ENCODE data around the gene AHRR. TPM values are rescaled to one million over a fixed set of nuclear protein-coding genes. Genes with fewer than 3 reads are reported as not detected.

AHRR gene
- total RNA-seq, 1 donor from 2014 or later, result 54.9 TPM

DNA sequence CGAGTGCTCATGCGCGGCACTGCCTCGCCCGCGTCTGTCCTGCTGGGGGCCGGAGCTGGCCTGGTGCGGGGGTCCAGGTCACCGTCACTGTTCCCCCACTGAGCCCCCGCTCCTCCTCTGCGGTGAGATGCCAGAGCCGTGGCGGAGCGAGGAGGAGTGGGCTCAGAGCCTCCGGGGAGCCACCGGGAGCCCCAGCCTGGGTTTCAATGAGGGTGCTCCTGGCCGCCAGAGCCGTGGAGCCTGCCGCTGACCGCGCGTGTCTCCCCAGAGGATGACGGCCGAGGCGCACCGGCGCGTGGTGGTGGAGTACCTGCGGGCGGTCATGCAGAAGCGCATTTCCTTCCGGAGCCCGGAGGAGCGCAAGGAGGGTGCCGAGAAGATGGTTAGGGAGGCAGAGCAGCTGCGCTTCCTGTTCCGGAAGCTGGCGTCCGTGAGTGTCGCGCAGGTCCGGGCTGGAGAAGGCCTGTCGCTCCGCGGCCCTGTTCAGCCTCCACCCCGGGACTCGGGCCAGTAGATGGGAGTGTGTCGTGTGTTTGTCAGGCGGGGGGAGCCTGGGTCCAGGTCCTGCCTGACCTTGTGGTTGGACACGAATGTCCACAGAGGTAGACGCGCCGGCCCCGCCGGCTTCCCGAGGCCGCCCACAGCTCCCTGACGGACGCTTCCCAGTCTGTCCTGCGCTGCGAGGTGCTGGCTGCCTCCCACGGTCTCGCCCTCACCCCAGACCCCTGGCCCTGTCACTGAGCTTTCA lies 143.5 kb downstream of the AHRR start:
- H3K4me3 Mint-ChIP-seq (ENCODE audit: unreplicated experiment), result no peak overlapping the region
- H3K27me3 Mint-ChIP-seq (ENCODE audit: unreplicated experiment), result no peaks in the 10 kb centered on the region
- peaks cover 34% of the 10 kb centered on the region for H3K36me3 Mint-ChIP-seq (ENCODE audit: unreplicated experiment)
- H3K9me3 Mint-ChIP-seq (ENCODE audit: unreplicated experiment), result no peaks in the 10 kb centered on the region
- TF ChIP-seq, protein P1, sequence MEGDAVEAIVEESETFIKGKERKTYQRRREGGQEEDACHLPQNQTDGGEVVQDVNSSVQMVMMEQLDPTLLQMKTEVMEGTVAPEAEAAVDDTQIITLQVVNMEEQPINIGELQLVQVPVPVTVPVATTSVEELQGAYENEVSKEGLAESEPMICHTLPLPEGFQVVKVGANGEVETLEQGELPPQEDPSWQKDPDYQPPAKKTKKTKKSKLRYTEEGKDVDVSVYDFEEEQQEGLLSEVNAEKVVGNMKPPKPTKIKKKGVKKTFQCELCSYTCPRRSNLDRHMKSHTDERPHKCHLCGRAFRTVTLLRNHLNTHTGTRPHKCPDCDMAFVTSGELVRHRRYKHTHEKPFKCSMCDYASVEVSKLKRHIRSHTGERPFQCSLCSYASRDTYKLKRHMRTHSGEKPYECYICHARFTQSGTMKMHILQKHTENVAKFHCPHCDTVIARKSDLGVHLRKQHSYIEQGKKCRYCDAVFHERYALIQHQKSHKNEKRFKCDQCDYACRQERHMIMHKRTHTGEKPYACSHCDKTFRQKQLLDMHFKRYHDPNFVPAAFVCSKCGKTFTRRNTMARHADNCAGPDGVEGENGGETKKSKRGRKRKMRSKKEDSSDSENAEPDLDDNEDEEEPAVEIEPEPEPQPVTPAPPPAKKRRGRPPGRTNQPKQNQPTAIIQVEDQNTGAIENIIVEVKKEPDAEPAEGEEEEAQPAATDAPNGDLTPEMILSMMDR (IDR thresholded peaks at IDR 0.05), result no peak
- H3K4me1 Mint-ChIP-seq (ENCODE audit: unreplicated experiment), result no peaks in the 10 kb centered on the region
- DNase-seq (ENCODE audit: extremely low spot score, unreplicated experiment), result no peak
- no peak overlapping the region for H3K27ac Mint-ChIP-seq (ENCODE audit: unreplicated experiment)

DNA sequence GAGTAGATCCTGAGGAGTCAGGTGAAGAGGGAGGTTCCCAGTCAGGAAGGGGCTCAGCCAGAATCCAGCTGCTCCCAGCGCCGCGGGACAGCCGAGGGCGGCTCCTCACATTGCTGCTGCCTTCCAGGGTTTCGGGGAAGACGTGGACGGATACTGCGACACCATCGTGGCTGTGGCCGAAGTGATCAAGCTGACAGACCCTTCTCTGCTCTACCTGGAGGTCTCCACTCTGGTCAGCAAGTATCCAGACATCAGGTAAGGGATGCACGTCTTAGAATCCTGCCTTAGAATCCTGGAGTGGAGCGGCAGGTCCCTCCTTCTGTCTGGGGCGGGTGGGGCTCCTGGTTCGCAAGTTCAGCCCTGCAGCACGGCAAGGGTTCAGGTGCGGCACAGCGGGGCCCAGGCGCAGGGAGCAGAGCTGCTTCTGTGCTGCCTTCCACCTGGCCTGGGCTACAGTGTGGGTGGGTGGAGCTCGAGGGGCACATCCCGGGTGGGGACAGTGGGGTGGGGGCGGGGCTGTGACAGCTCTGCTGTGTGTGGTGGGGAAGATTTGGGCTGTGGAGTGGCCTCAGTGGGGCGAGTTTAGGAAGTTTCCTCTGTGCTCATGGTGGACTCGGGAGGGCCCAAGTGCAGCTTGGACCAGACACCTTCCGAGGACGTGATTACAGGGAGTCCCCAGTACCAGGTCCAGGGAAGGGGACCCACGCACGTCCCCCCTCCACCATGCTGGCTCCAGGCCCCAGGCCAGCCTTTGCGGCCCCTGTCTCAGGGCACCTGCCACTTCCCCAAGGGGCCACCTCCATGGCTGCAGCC lies 144.3 kb downstream of the AHRR start:
- no peak overlapping the region for H3K27ac Mint-ChIP-seq (ENCODE audit: unreplicated experiment)
- peaks cover 5% of the 10 kb centered on the region for H3K4me1 Mint-ChIP-seq (ENCODE audit: unreplicated experiment)
- H3K36me3 Mint-ChIP-seq (ENCODE audit: unreplicated experiment), result peaks cover 28% of the 10 kb centered on the region
- TF ChIP-seq, protein P1 (IDR thresholded peaks at IDR 0.05), result no peak
- no peaks in the 10 kb centered on the region for H3K27me3 Mint-ChIP-seq (ENCODE audit: unreplicated experiment)
- H3K9me3 Mint-ChIP-seq (ENCODE audit: unreplicated experiment), result no peaks in the 10 kb centered on the region
- no peak overlapping the region for H3K4me3 Mint-ChIP-seq (ENCODE audit: unreplicated experiment)
- DNase-seq (ENCODE audit: extremely low spot score, unreplicated experiment), result no peak

DNA sequence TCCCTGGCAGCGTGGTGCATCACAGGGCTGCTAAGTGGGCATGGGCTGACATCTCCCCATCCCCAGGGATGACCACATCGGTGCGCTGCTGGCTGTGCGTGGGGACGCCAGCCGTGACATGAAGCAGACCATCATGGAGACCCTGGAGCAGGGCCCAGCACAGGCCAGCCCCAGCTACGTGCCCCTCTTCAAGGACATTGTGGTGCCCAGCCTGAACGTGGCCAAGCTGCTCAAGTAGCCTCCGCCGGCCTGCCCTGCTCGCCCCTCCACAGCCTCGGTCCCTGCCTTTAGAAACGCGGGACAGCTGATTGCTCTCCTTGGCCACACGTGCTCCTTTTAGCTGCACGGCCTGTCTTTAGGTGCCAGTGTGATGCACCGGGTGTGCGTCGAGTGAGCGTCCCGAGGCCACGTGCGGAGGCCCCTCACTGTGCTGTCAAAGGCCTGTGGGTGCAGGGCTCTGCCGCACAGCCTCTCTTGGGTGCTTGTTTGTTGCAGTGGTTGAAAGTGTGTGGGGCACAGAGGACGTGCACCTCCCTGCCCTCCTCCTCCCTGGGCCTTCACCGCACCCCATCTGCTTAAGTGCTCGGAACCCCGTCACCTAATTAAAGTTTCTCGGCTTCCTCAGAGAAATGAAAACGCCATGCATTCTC lies 145.3 kb downstream of the AHRR start:
- Mint-ChIP-seq H3K27ac (ENCODE audit: unreplicated experiment) (no peak overlapping the region), H3K27me3 (ENCODE audit: unreplicated experiment) (no peaks in the 10 kb centered on the region), H3K9me3 (ENCODE audit: unreplicated experiment) (no peaks in the 10 kb centered on the region), H3K4me1 (ENCODE audit: unreplicated experiment) (peaks cover 11% of the 10 kb centered on the region), H3K4me3 (ENCODE audit: unreplicated experiment) (no peak overlapping the region), H3K36me3 (ENCODE audit: unreplicated experiment) (peaks cover 27% of the 10 kb centered on the region)
- DNase-seq (ENCODE audit: extremely low spot score, unreplicated experiment), result no peak
- TF ChIP-seq, protein P1 (IDR thresholded peaks at IDR 0.05), result no peak

DNA sequence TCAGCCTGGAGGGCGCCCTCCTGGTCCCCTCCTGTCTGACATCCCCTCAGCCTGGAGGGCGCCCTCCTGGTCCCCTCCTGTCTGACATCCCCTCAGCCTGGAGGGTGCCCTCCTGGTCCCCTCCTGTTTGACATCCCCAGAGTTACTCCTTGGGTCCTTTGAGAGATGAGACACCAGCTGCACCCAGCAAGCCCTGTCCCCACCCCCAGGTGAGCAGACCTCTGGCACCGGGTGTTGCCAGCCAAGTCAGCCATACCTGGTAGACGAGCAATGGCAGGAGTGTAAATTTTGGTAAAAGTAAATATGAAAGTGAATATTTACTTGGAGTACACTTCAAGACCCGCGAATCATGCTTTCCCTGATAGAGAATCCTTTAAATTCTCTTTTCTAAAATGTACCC lies 146.9 kb downstream of the AHRR start:
- Mint-ChIP-seq H3K4me3 (ENCODE audit: unreplicated experiment) (no peak overlapping the region), H3K27ac (ENCODE audit: unreplicated experiment) (no peak overlapping the region), H3K27me3 (ENCODE audit: unreplicated experiment) (no peaks in the 10 kb centered on the region), H3K9me3 (ENCODE audit: unreplicated experiment) (no peaks in the 10 kb centered on the region), H3K36me3 (ENCODE audit: unreplicated experiment) (peaks cover 15% of the 10 kb centered on the region), H3K4me1 (ENCODE audit: unreplicated experiment) (peaks cover 14% of the 10 kb centered on the region)
- DNase-seq (ENCODE audit: extremely low spot score, unreplicated experiment), result no peak
- TF ChIP-seq, protein P1 (IDR thresholded peaks at IDR 0.05), result no peak

Data from osteocyte (in vitro differentiated cells).